ENCODE measurements around the gene LDHAL6A.

Gene LDHAL6A

DNA sequence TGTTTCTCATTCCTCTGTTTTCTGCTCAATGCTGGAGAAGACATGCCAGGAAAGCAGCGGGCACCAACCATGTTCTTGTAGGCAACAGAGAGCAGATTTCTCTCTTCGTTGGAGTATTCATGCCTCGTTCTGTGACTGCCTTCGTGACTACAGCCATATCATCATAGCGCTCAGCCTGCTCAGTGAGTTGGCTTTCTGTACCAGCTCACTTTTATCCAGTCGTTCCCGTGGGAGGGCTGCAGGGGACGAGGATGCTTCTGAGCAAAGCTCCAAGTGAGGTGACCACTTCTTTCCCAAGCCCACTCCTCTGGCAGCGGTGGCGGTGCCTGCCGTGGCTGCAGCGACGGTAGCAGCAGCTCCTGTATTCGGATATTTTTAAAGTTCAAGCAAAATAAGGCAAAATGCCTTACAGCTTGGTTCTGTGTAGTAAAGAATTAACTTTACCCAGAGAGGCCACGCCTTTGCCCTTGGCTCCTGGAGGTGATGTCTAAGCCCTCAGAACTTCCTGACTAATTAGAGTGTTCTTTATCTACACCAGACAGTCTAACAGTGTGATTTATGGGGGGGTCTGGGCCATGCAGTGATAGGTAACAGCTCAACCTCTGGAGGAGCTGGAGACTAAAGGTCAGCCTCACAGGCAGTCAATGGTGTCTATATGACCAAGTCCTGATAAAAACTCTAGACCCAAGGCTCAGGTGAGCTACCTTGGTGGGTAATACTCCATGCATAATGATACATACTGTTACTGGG is 35.3 kb downstream of the LDHAL6A start:
- DNase-seq: no peak

DNA sequence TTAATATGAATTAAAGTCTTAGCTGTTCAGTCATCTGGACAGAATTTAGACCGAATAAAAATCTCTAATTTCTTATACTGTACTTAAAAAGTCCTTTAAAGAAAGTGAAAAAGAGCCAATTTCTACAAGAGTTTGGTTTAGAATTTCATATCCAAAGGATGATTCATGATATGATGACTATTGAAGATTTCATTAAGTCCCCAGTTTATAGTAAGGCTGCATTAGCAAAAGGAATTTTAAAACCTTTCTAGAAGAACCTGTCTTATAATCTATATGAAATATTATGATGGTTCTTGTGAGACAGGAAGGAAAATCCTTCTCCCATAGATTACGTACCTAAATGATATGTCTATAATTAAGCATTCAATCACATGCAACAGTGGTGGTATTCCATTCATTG is 36.3 kb downstream of the LDHAL6A start:
- no peak for DNase-seq

DNA sequence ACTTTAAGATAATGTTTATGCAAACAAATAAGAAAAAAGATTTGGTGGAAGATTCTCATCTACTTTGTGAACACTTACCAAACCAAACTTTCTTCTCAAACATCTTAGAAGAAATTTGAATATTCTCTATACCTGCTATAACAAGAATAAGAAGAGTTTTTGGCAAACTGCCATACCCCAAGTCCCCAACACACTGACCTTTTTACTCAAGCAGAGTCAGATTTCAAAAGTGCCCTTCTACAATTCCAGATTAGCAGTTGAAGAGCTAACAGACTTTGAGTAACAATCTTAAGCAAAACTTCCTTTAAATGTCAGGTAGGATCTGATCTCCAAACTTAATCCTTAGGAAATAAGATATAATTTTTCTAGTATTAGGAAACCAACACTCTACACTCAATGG is 37.2 kb downstream of the LDHAL6A start:
- no peak for DNase-seq

DNA sequence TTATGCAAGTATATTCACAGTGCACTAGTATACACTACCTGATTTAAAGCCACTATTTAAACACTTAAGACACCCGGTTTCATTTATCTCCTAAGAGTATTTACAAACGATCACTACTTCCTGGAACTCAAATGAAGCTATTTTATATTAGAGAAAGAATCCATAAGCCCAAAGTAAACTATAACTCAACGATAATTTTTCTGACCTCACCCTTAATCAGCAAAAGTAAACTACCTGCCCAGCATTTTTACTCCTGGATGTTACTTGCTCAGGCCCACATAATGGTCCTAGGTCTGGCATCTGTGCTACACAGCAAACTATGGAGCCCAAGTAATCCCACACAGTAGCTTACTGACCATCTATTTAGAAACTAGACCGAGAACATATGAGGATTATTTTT is 37.7 kb downstream of the LDHAL6A start:
- DNase-seq: no peak

DNA sequence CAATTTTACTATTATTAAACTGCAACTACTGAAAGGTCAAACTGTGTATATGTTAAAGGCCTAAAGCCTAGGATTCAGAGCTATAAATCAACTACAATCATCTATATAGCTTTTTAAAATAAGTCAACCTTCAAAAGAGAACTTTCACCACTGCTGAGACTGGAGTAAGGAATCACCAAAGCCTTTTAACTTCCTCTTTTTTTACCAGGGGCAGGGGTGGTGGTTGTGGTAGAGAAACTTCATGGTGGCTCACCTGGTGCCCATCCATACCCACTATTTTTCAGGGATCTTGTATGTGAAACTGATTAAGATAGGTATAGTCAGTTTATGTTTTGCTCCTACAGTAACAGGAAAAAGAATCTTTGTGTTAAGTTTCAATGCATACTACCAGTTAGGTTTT is 39.6 kb downstream of the LDHAL6A start:
- DNase-seq: no peak

DNA sequence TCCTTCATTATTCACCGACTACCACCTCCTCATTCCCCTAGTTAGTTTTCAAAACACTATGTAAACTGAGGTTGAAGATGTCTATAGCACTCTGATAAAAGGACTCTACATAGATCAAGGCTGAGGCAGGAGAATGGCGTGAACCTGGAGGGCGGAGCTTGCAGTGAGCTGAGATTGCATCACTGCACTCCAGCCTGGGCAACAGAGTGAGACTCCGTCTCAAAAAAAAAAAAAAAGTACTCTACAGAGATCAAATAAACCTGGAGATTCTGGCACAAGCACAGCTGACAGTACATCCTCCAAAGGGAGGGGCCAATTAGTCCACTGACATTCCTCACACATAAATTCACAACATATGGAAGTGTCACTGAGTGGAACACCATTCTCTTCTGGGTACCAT is 40.0 kb downstream of the LDHAL6A start:
- no peak for DNase-seq

DNA sequence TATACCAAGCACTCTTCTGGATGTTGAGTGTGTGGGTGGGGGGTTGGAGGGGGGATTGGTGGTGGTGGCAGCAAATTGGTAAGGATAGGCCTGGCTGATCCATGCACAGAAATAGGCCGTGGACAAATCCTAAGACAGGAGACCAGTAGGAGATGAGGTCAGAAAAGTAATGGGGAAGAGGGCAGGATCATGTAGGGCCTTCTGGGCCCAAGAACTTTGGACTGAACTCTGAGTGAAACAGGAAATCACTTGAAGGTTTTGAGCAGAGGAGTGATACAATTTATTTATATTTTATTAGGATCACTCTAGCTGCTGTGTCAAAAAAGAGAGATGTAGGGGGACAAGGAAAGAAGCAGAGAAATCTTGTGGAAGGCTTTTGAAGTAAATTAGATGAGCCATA is 42.4 kb downstream of the LDHAL6A start:
- no peak for DNase-seq

DNA sequence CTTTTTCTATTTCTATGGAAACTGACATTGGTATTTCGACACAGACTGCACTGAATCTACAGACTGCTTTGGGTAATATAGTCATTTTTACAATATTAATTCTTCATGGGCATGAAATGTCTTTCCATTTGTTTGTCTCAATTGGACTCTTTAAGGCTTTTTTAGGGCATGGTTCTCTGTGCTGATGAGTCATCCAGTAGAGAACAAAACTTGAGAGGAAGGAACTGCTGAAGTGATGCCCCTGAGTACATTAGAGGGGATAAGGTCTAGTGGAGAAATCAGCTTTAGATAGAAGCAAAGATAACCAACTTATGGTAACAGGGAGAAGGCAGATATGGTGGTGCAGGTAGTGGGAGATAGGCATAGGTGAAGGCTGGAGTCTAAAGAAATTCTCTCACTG is 46.0 kb downstream of the LDHAL6A start:
- no peak for DNase-seq

DNA sequence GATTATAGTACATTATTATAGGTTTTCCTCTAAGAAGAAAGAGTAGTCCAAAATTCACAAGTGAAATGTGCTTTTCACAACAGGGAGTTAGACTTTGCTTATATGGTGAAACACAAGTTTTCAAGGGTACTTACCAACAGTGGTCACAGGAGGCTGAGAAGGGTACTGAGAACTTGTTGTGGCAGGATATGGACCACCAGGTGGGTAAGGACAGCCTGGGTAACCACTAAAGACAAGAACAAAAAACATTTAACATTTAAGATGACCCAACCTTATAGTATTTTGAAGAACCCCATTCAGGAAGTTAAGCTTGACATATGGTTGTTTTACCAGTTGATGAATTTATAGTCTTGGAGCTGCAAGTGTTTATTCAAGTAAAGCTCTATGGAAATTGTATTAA is 46.7 kb downstream of the LDHAL6A start:
- no peak for DNase-seq

DNA sequence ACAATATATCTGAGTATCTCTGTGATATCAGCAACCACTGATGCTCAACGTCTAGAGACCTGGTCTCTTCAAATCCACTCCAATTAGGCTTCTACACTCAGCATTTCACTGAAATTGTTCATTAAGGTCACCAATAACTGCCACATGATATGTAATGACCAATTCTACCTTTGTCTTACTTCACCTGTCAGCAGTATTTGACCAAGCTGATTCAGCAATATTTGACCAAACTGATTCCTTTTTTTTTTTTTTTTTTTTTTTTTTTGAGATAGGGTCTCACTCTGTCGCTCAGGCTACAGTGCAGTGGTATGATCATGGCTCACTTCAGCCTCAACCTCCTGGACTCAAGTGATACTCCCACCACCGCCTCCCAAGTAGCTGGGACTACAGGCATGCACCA is 65.5 kb downstream of the LDHAL6A start:
- DNase-seq: no peak

DNA sequence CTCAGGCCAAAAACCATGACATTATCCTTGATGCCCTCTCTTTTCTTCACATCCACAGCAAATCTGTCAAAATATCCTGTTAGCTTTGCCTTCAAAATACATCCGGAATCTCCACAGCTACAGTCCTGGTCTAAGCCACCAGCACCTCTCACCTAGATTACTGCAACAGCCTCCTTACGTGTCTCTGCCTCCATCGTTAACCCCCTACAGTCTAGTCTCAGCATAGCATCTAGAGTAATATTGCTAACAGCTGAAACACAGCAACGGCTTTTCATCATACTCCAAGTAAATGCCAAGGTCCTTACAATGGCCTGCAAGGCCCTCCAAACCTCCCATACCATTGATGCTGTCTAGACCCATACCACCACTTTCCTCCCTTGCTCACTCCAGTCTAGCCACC is 66.7 kb downstream of the LDHAL6A start:
- no peak for DNase-seq

DNA sequence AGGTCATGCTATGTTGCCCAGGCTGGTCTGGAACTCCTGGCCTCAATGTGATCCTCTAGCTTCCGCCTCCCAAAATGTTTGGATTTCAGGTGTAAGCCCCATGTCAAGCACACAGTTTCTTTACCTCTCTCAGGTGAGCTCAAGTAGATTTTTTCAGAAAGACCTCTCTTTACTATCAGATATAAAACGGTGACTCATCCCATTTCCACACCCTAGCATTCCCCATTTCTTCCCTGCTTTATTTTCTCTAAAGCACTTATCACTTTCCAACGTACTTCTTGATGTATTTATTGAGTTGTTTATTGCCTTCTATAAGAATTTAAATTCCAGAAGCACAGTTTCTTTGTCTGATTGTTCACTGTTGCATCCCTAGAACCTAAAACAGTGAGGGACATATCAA is 67.4 kb downstream of the LDHAL6A start:
- DNase-seq: no peak

DNA sequence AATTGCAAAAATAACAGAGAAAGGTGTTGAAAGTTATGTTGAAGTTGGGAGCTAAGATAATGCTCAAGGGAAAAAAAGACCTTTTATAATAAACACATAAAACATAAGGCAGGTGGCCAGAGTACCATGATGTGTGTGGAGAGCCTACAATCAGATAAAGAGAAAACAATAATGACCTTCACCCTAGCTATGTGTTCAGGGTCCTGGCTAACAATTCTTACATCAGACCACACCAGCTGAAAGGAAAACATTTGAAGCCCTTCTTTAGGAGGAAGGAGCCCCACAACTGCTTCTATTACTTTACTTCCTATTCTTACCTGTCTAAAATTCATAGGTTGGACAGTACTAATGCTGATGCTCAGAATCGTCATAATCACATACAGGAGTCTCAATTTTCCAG is 68.6 kb downstream of the LDHAL6A start:
- no peak for DNase-seq

DNA sequence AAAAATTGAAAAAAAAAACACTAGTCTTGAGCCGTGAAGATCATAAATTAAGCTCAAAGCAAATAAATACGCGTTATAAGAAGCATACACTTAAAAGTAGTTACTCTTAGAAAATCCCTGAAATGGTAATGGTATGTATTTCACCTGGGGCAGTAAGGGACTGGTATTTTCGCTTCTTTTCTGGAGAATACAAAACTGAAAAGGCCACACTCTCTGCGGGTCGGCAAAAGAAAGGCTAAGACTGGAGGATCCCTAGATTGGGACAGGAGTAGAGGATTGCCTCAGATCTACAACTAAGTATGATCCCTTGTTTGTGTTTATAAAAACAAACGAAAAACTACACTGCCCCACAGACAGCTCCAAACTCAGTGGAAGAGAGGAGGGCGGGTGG is 70.5 kb downstream of the LDHAL6A start:
- no peak for DNase-seq

DNA sequence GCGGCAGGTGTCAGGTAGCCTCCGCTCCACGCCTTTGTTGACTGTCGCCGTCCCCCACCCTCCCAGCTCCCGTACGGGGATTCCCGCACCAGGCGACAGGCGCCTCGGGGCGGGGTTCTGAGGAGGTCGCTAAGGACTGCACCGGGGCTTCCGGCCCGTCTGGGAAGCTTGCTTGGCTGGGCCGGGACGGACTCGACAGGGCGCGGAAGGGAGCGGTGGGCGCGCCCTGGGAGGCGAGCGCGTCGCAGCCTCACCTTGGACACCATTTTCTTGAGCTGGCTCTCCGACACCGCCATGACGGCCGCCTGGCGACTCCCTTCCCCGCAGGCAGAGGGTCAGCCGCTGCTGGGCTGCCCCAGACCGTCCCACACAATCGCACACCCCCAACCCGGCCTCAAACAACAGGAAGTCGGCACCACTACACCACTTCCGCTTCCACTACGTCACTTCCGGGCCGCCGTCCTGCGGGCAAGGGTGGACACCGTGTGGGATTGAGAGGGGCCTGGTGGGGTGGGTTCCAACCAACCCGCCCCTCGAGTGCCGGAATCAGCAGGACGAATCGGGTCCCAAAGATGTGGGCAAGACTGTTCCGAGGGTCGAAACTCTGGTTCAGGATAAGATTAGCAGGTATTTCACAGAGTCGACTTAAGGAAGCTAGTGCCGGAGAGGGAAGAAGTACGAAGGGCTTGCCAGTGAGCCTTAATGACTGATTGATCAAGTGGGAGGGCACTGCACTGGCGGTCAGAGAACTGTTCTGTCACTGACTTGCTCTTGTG is 71.1 kb downstream of the LDHAL6A start, which contains the start of gene TSG101:
Gene TSG101 (minus strand): TSS at position 422 of the 776 bp plus-strand sequence. CDS start 126 bp downstream, at position 296.
- peak; percentile 92 for DNase-seq

DNA sequence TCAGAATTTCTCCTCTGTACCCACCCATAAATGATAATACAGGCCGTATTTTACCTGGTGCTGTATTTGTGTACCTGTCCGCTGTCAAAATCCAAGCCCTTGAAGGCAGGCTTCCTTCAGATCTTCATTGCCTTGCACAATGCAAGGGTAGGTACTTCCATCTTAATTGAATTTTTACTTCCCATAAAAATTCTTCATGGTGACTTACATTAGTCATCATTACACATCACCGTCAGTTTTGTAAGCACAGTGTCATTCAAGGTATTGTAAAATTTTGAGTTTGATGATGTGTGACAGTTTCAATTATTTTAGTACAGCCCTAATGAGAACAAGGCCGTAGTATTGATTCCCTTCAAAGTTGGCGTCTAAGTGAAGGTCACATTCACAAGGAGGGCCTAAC is 71.9 kb downstream of the LDHAL6A start:
- DNase-seq: peak; percentile 38

Measured in NCI-H1092 treated with DMSO at 0.1 percent for 48 hours (cell line).